ENCODE data around the gene STARD6. TPM values are rescaled to one million over a fixed set of nuclear protein-coding genes. Genes with fewer than 3 reads are reported as not detected.

Gene STARD6
- total and polyA plus RNA-seq, 2 experiments from 2014 or later = not detected

DNA sequence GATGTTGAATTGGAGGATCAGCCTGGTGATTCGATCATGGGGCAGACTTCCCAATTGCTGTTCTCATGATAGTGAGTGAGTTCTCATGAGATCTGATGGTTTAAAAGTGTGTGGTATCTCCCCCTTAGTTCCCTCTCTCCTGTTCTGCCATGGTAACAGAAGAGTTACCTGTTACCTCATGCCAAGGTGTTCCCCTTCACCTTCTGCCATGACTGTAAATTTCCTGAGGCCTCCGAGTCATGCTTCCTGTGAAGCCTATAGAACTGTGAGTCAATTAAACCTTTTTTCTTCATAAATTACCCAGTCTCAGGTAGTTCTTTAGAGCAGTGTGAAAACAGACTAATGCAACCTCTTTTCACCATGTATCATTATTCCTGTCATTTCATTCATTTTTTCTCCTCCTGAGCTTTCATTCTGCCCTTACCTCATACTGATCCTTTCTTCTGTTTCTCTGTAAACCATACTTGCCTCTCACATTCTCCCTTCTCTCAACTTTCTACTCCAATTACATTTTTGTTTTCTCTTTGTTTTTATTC lies 22.0 kb downstream of the STARD6 start:
- DNase-seq (ENCODE audit: low spot score) = no peak
- Mint-ChIP-seq H3K9me3 (peaks cover 3% of the 10 kb centered on the region; the same call in 2 of the 3 replicates), H3K27me3 (ENCODE audit: insufficient read depth, low read depth, poor library complexity) (peaks cover 2% of the 10 kb centered on the region), H3K4me1 (no peaks in the 10 kb centered on the region), H3K4me3 (no peak overlapping the region), H3K36me3 (ENCODE audit: low read depth) (no peaks in the 10 kb centered on the region), H3K27ac (no peak overlapping the region)
- Histone ChIP-seq H3F3A (replicated peaks; ENCODE audit: low read depth) (no peaks in the 10 kb centered on the region), H3K4me1 (ENCODE audit: insufficient read depth) (no peaks in the 10 kb centered on the region), H4K20me1 (replicated peaks; ENCODE audit: insufficient read depth) (no peaks in the 10 kb centered on the region), H3K27ac (ENCODE audit: low read depth) (no peak overlapping the region), H3K4me2 (no peak overlapping the region), H3K9me2 (ENCODE audit: insufficient read depth) (no peaks in the 10 kb centered on the region), H3K27me3 (ENCODE audit: insufficient read depth) (no peaks in the 10 kb centered on the region), H3K79me2 (replicated peaks; ENCODE audit: insufficient read depth) (no peaks in the 10 kb centered on the region), H3K4me3 (no peak overlapping the region), H3K36me3 (ENCODE audit: insufficient read depth) (no peaks in the 10 kb centered on the region), H2AFZ (no peak overlapping the region)
- no peak for TF ChIP-seq STAT1 (IDR thresholded peaks at IDR 0.05; ENCODE audit: unreplicated experiment)
- no peak for TF ChIP-seq ZNF114 (CRISPR knock-in tag; IDR thresholded peaks at IDR 0.05)
- TF ChIP-seq ZNF331 (CRISPR knock-in tag; IDR thresholded peaks at IDR 0.05; ENCODE audit: low read depth) = no peak
- no peak for ATAC-seq

DNA sequence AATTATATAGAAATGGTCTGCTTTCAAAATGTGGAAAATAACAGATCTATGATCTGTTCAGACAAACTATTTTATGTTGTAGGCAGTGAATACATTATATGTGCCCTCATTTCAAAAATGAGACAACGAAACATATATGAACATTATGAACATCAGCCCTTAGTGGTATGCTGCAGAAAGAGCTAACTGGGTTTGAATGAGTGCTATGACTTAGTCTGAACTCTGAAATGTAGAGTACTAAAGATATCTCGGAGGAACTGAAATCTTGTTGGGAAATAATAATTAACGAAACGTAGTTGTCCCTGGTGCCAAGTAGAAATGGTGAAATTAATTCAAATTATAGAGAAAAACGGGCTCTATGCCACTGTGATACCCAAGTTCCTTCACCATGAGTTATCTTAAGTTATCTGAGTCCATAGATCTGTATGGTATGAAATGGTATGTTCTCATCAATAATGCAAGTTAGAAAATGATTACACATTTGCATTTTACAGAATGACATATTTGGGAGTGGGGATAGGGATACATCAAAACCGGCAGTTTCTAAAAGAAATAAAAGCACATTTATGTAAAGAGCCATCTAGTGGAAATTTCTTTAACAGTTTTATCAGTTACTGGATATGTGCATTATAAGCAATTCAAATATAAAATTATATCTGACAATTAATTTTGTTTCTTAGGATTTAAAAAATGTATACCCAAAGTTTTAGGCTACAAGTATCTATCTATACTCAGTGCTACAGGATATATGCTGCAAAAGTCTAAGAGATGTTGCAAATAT lies 26.7 kb downstream of the STARD6 start:
- H4K20me1 ChIP-seq (replicated peaks; ENCODE audit: insufficient read depth) = no peaks in the 10 kb centered on the region
- ATAC-seq = no peak
- Mint-ChIP-seq H3K27me3 (ENCODE audit: insufficient read depth, low read depth, poor library complexity) (peaks cover 2% of the 10 kb centered on the region), H3K27ac (no peak overlapping the region), H3K9me3 (peaks cover 2% of the 10 kb centered on the region; the same call in 2 of the 3 replicates), H3K4me3 (no peak overlapping the region), H3K4me1 (no peaks in the 10 kb centered on the region), H3K36me3 (ENCODE audit: low read depth) (no peaks in the 10 kb centered on the region)
- H3K4me1 ChIP-seq (ENCODE audit: insufficient read depth) = no peaks in the 10 kb centered on the region
- H3K4me2 ChIP-seq = no peak overlapping the region
- no peaks in the 10 kb centered on the region for H3F3A ChIP-seq (replicated peaks; ENCODE audit: low read depth)
- no peaks in the 10 kb centered on the region for H3K79me2 ChIP-seq (replicated peaks; ENCODE audit: insufficient read depth)
- no peak overlapping the region for H3K4me3 ChIP-seq
- no peak overlapping the region for H3K27ac ChIP-seq (ENCODE audit: low read depth)
- H3K36me3 ChIP-seq (ENCODE audit: insufficient read depth) = no peaks in the 10 kb centered on the region
- no peak for DNase-seq (ENCODE audit: low spot score)
- no peaks in the 10 kb centered on the region for H3K9me2 ChIP-seq (ENCODE audit: insufficient read depth)
- H2AFZ ChIP-seq = no peak overlapping the region
- no peaks in the 10 kb centered on the region for H3K27me3 ChIP-seq (ENCODE audit: insufficient read depth)
- TF ChIP-seq, protein P1, sequence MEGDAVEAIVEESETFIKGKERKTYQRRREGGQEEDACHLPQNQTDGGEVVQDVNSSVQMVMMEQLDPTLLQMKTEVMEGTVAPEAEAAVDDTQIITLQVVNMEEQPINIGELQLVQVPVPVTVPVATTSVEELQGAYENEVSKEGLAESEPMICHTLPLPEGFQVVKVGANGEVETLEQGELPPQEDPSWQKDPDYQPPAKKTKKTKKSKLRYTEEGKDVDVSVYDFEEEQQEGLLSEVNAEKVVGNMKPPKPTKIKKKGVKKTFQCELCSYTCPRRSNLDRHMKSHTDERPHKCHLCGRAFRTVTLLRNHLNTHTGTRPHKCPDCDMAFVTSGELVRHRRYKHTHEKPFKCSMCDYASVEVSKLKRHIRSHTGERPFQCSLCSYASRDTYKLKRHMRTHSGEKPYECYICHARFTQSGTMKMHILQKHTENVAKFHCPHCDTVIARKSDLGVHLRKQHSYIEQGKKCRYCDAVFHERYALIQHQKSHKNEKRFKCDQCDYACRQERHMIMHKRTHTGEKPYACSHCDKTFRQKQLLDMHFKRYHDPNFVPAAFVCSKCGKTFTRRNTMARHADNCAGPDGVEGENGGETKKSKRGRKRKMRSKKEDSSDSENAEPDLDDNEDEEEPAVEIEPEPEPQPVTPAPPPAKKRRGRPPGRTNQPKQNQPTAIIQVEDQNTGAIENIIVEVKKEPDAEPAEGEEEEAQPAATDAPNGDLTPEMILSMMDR (conservative IDR thresholded peaks at IDR 0.05; ENCODE audit: low read depth in 2 of 2) = no peak
- TF ChIP-seq JUNB (IDR thresholded peaks at IDR 0.05; ENCODE audit: unreplicated experiment) = no peak
- no peak for TF ChIP-seq ZNF331 (CRISPR knock-in tag; IDR thresholded peaks at IDR 0.05; ENCODE audit: low read depth)
- TF ChIP-seq, protein P2, sequence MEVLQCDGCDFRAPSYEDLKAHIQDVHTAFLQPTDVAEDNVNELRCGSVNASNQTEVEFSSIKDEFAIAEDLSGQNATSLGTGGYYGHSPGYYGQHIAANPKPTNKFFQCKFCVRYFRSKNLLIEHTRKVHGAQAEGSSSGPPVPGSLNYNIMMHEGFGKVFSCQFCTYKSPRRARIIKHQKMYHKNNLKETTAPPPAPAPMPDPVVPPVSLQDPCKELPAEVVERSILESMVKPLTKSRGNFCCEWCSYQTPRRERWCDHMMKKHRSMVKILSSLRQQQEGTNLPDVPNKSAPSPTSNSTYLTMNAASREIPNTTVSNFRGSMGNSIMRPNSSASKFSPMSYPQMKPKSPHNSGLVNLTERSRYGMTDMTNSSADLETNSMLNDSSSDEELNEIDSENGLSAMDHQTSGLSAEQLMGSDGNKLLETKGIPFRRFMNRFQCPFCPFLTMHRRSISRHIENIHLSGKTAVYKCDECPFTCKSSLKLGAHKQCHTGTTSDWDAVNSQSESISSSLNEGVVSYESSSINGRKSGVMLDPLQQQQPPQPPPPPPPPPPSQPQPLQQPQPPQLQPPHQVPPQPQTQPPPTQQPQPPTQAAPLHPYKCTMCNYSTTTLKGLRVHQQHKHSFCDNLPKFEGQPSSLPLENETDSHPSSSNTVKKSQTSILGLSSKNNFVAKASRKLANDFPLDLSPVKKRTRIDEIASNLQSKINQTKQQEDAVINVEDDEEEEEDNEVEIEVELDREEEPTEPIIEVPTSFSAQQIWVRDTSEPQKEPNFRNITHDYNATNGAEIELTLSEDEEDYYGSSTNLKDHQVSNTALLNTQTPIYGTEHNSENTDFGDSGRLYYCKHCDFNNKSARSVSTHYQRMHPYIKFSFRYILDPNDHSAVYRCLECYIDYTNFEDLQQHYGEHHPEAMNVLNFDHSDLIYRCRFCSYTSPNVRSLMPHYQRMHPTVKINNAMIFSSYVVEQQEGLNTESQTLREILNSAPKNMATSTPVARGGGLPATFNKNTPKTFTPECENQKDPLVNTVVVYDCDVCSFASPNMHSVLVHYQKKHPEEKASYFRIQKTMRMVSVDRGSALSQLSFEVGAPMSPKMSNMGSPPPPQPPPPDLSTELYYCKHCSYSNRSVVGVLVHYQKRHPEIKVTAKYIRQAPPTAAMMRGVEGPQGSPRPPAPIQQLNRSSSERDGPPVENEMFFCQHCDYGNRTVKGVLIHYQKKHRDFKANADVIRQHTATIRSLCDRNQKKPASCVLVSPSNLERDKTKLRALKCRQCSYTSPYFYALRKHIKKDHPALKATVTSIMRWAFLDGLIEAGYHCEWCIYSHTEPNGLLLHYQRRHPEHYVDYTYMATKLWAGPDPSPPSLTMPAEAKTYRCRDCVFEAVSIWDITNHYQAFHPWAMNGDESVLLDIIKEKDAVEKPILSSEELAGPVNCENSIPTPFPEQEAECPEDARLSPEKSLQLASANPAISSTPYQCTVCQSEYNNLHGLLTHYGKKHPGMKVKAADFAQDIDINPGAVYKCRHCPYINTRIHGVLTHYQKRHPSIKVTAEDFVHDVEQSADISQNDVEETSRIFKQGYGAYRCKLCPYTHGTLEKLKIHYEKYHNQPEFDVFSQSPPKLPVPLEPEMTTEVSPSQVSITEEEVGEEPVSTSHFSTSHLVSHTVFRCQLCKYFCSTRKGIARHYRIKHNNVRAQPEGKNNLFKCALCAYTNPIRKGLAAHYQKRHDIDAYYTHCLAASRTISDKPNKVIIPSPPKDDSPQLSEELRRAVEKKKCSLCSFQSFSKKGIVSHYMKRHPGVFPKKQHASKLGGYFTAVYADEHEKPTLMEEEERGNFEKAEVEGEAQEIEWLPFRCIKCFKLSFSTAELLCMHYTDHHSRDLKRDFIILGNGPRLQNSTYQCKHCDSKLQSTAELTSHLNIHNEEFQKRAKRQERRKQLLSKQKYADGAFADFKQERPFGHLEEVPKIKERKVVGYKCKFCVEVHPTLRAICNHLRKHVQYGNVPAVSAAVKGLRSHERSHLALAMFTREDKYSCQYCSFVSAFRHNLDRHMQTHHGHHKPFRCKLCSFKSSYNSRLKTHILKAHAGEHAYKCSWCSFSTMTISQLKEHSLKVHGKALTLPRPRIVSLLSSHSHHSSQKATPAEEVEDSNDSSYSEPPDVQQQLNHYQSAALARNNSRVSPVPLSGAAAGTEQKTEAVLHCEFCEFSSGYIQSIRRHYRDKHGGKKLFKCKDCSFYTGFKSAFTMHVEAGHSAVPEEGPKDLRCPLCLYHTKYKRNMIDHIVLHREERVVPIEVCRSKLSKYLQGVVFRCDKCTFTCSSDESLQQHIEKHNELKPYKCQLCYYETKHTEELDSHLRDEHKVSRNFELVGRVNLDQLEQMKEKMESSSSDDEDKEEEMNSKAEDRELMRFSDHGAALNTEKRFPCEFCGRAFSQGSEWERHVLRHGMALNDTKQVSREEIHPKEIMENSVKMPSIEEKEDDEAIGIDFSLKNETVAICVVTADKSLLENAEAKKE (CRISPR knock-in tag; IDR thresholded peaks at IDR 0.05) = no peak
- TF ChIP-seq, protein P3, sequence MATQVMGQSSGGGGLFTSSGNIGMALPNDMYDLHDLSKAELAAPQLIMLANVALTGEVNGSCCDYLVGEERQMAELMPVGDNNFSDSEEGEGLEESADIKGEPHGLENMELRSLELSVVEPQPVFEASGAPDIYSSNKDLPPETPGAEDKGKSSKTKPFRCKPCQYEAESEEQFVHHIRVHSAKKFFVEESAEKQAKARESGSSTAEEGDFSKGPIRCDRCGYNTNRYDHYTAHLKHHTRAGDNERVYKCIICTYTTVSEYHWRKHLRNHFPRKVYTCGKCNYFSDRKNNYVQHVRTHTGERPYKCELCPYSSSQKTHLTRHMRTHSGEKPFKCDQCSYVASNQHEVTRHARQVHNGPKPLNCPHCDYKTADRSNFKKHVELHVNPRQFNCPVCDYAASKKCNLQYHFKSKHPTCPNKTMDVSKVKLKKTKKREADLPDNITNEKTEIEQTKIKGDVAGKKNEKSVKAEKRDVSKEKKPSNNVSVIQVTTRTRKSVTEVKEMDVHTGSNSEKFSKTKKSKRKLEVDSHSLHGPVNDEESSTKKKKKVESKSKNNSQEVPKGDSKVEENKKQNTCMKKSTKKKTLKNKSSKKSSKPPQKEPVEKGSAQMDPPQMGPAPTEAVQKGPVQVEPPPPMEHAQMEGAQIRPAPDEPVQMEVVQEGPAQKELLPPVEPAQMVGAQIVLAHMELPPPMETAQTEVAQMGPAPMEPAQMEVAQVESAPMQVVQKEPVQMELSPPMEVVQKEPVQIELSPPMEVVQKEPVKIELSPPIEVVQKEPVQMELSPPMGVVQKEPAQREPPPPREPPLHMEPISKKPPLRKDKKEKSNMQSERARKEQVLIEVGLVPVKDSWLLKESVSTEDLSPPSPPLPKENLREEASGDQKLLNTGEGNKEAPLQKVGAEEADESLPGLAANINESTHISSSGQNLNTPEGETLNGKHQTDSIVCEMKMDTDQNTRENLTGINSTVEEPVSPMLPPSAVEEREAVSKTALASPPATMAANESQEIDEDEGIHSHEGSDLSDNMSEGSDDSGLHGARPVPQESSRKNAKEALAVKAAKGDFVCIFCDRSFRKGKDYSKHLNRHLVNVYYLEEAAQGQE (IDR thresholded peaks at IDR 0.05; ENCODE audit: unreplicated experiment) = no peak
- no peak for TF ChIP-seq CREB1 (CRISPR knock-in tag; IDR thresholded peaks at IDR 0.05; ENCODE audit: low read depth)
- TF ChIP-seq EZH2 (IDR thresholded peaks at IDR 0.05; ENCODE audit: low read depth, unreplicated experiment) = no peak

All from GM23338 (cell line).